Stimulated activated CD8-positive, alpha-beta memory T cell treated with anti-CD3 and anti-CD28 coated beads, Interleukin-12 subunit alpha, Interleukin-12 subunit beta, amount 100 ng/mL, for 4 hours (primary cell): Measurements from ENCODE around the gene LPCAT1.
"Not testable (repeated sequence)": the region's sequence is repeated elsewhere in the genome, so short reads cannot be mapped to it uniquely, and the experiment has no call there.

Experiments used
- DNase-seq: peaks from one replicate; pipeline ENCODE4 v3.0.0-alpha.2; 2020; ENCODE audit warnings: low read depth

LPCAT1 gene

GRCh38 chr5:1522601-1523479, 920 bp downstream of the LPCAT1 start:
- no peak for DNase-seq

GRCh38 chr5:1521671-1522600, 1.8 kb downstream of the LPCAT1 start:
- no peak for DNase-seq

- no peak for DNase-seq
These were observed 2.8 kb downstream of the LPCAT1 start for GRCh38 chr5:1520791-1521453.

- no peak for DNase-seq
These were observed 4.0 kb downstream of the LPCAT1 start for GRCh38 chr5:1519631-1520210.

GRCh38 chr5:1517838-1518237, 5.9 kb downstream of the LPCAT1 start:
- DNase-seq: no peak

- no peak for DNase-seq
These were observed 6.9 kb downstream of the LPCAT1 start for GRCh38 chr5:1516615-1517601.

GRCh38 chr5:1515921-1516571, 7.7 kb downstream of the LPCAT1 start:
- DNase-seq: no peak

- DNase-seq: no peak
These were observed 8.3 kb downstream of the LPCAT1 start for GRCh38 chr5:1515311-1515920.

- DNase-seq: not testable (repeated sequence)
These were observed 8.9 kb downstream of the LPCAT1 start for GRCh38 chr5:1514819-1515310.

- DNase-seq: no peak
These were observed 9.5 kb downstream of the LPCAT1 start for GRCh38 chr5:1514027-1514818.

GRCh38 chr5:1513326-1514026, 10.3 kb downstream of the LPCAT1 start:
- no peak for DNase-seq

GRCh38 chr5:1512541-1513291, 11.0 kb downstream of the LPCAT1 start:
- DNase-seq: no peak

- no peak for DNase-seq
These were observed 11.9 kb downstream of the LPCAT1 start for GRCh38 chr5:1511651-1512540.

- no peak for DNase-seq
These were observed 12.7 kb downstream of the LPCAT1 start for GRCh38 chr5:1511048-1511447.

GRCh38 chr5:1510631-1511030, 13.1 kb downstream of the LPCAT1 start:
- no peak for DNase-seq

GRCh38 chr5:1510151-1510561, 13.6 kb downstream of the LPCAT1 start:
- no peak for DNase-seq
